GM21528 (cell line): ENCODE measurements around the gene ASPDH.

Source experiments
- ATAC-seq: cut with Tn5 transposase; IDR thresholded peaks from one replicate; pipeline ENCODE4 v1.9.1; 2021; ENCODE audit warnings: mild to moderate bottlenecking, moderate library complexity; ENCODE audit not compliant: unreplicated experiment, low FRiP score

Gene ASPDH

GRCh38 chr19:50516456-50516855 lies 2.7 kb upstream of the ASPDH start:
- no peak for ATAC-seq

- no peak for ATAC-seq
These were observed 1.5 kb upstream of the ASPDH start for GRCh38 chr19:50515168-50515561.

- no peak for ATAC-seq
These were observed 844 bp upstream of the ASPDH start for GRCh38 chr19:50514346-50515167.

- no peak for ATAC-seq
These were observed 541 bp downstream of the ASPDH start for GRCh38 chr19:50512999-50513745.

- ATAC-seq: no peak
These were observed 1.4 kb downstream of the ASPDH start for GRCh38 chr19:50512112-50512998.

- peak; percentile 71 for ATAC-seq
These were observed 2.5 kb downstream of the ASPDH start, which contains the start of gene JOSD2 for GRCh38 chr19:50511069-50511822. Gene JOSD2 (minus strand): TSS chr19:50511191. CDS start chr19:50510431, 760 bp downstream.

- ATAC-seq: no peak
These were observed 3.0 kb downstream of the ASPDH start for GRCh38 chr19:50510700-50511068.

GRCh38 chr19:50510121-50510670 lies 3.5 kb downstream of the ASPDH start:
- ATAC-seq: no peak

GRCh38 chr19:50509366-50509765 lies 4.3 kb downstream of the ASPDH start:
- ATAC-seq: no peak

- ATAC-seq: no peak
These were observed 4.9 kb downstream of the ASPDH start for GRCh38 chr19:50508843-50509190.

GRCh38 chr19:50507376-50507775 lies 6.3 kb downstream of the ASPDH start:
- ATAC-seq: no peak

GRCh38 chr19:50506700-50507099 lies 7.0 kb downstream of the ASPDH start:
- no peak for ATAC-seq

- ATAC-seq: no peak
These were observed 7.7 kb downstream of the ASPDH start for GRCh38 chr19:50505856-50506611.

GRCh38 chr19:50501568-50502475 lies 11.9 kb downstream of the ASPDH start:
- ATAC-seq: no peak

GRCh38 chr19:50501186-50501567 lies 12.5 kb downstream of the ASPDH start:
- ATAC-seq: no peak

- no peak for ATAC-seq
These were observed 13.0 kb downstream of the ASPDH start for GRCh38 chr19:50500753-50501151.

- no peak for ATAC-seq
These were observed 13.5 kb downstream of the ASPDH start for GRCh38 chr19:50500060-50500752.
